Kidney epithelial cell (primary cell): ENCODE results near the gene PDE6A. TPM values are rescaled to one million over a fixed set of nuclear protein-coding genes. Genes with fewer than 3 reads are reported as not detected.
"Not testable (repeated sequence)": the region's sequence is repeated elsewhere in the genome, so short reads cannot be mapped to it uniquely, and the experiment has no call there.

Experiments used
- DNase-seq: peaks from one replicate; pipeline ENCODE4 v3.0.0-alpha.2; 2010; ENCODE audit warnings: low read depth
- H3K27me3 ChIP-seq: 2 replicates; pipeline ENCODE4 v1.6.0; 2011; ENCODE audit warnings: low read length; ENCODE audit not compliant: control insufficient read depth, insufficient read depth
- H3K36me3 ChIP-seq: 2 replicates; pipeline ENCODE4 v1.5.1; 2011; ENCODE audit warnings: low read length; ENCODE audit not compliant: control insufficient read depth, insufficient read depth
- H3K4me3 ChIP-seq: 2 replicates; pipeline ENCODE4 v1.5.1; 2011; ENCODE audit warnings: low read depth, mild to moderate bottlenecking, control low read depth, low read length
- total RNA-seq: library from RNA; depleted of rRNA; stranded (reverse); fragments of >200 nt; gene quantifications from 2 replicates; pipeline ENCODE4 v1.2.3, GENCODE V29; 2015
- TF ChIP-seq, protein P1 (sequence below): IDR thresholded peaks from 2 replicates; pipeline ENCODE4 v1.5.1; 2011; ENCODE audit warnings: mild to moderate bottlenecking, moderate library complexity, low read length, control low read depth, inconsistent platforms; ENCODE audit not compliant: insufficient read depth, poor library complexity, severe bottlenecking

The PDE6A gene
- total RNA-seq, 1 donor from 2014 or later, result not detected

- no peak overlapping the region for H3K4me3 ChIP-seq
- TF ChIP-seq, protein P1, sequence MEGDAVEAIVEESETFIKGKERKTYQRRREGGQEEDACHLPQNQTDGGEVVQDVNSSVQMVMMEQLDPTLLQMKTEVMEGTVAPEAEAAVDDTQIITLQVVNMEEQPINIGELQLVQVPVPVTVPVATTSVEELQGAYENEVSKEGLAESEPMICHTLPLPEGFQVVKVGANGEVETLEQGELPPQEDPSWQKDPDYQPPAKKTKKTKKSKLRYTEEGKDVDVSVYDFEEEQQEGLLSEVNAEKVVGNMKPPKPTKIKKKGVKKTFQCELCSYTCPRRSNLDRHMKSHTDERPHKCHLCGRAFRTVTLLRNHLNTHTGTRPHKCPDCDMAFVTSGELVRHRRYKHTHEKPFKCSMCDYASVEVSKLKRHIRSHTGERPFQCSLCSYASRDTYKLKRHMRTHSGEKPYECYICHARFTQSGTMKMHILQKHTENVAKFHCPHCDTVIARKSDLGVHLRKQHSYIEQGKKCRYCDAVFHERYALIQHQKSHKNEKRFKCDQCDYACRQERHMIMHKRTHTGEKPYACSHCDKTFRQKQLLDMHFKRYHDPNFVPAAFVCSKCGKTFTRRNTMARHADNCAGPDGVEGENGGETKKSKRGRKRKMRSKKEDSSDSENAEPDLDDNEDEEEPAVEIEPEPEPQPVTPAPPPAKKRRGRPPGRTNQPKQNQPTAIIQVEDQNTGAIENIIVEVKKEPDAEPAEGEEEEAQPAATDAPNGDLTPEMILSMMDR, result no peak
- H3K36me3 ChIP-seq, result no peaks in the 10 kb centered on the region
- no peak for DNase-seq
- H3K27me3 ChIP-seq, result no peaks in the 10 kb centered on the region
These were observed 78.8 kb downstream of the PDE6A start for GRCh38 chr5:149865746-149866145.

DNA sequence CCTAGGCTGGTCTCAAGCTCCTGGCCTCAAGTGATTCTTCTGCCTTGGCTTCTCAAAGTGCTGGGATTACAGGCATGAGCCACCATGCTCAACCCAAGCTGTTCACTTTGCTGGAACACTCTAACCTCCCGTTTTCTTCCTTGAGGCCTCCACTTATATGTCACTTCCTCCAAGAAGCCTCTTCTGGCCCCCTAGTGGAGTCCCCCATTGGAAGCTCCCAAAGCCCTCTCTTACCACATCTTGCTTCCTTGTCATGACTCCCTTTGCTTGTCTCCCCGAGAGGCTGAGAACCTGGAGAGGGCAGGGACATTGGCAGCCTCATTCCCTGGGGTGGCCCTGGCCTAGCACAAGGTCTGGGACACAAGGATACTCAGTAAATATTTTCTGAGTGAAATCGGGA lies 80.8 kb downstream of the PDE6A start:
- H3K36me3 ChIP-seq, result no peaks in the 10 kb centered on the region
- no peak overlapping the region for H3K4me3 ChIP-seq
- H3K27me3 ChIP-seq, result no peaks in the 10 kb centered on the region
- TF ChIP-seq, protein P1, result no peak
- DNase-seq, result no peak

DNA sequence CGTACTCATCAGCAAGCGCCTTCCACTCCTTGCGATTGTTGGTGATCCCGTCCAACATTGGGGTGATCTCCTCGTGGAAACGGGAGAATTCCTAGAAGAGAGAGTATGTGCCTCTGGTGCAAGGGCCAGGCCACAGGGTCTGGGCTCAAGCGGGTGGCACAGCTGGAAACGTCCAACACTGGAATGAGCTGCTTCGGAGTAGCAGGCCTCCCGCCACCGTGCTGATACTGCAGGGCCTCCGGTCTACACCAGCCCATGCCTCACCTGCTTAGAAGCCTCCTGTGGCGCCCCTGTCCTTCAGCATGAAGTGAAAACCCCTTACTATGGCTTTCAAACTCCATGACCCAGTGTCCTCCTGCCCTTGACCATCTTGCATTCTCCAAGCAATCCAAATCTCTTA lies 81.4 kb downstream of the PDE6A start:
- Histone ChIP-seq H3K4me3 (no peak overlapping the region), H3K27me3 (no peaks in the 10 kb centered on the region), H3K36me3 (no peaks in the 10 kb centered on the region)
- TF ChIP-seq, protein P1, result no peak
- no peak for DNase-seq

- DNase-seq, result peak; percentile 69
- Histone ChIP-seq H3K36me3 (no peaks in the 10 kb centered on the region), H3K4me3 (no peak overlapping the region), H3K27me3 (no peaks in the 10 kb centered on the region)
- TF ChIP-seq, protein P1, result no peak
These were observed 83.7 kb downstream of the PDE6A start for GRCh38 chr5:149860801-149861322.

- H3K27me3 ChIP-seq, result no peaks in the 10 kb centered on the region
- no peak for DNase-seq
- H3K36me3 ChIP-seq, result no peaks in the 10 kb centered on the region
- no peak overlapping the region for H3K4me3 ChIP-seq
- TF ChIP-seq, protein P1, result no peak
These were observed 84.8 kb downstream of the PDE6A start for GRCh38 chr5:149859746-149860145.

DNA sequence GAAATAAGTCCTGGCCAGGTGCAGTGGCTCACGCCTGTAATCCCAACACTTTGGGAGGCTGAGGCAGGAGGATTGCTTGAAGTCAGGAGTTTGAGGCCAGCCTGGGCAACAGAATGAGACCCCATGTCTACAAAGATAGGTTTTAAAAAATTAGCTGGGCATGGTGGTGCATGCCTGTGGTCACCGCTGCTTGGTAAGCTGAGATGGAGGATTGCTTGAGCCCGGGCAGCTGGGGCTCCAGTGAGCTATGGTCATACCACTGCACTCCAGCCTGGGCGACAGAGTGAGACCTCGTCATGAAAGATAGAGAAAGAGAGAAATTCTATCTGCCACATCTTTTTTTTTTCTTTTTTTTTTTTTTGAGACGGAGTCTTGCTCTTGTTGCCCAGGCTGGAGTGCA lies 86.1 kb downstream of the PDE6A start:
- not testable (repeated sequence) for DNase-seq, H3K4me3 ChIP-seq, H3K36me3 ChIP-seq, H3K27me3 ChIP-seq
